Neural progenitor cell (in vitro differentiated cells): ENCODE data around the gene TDRD10.

Source experiments
- CTCF ChIP-seq: fragments of 200-600 bp; sonication (generic); IDR thresholded peaks from 2 replicates; pipeline ENCODE4 v1.5.1; 2017; ENCODE audit warnings: antibody characterized with exemption, mild to moderate bottlenecking
- EZH2 ChIP-seq: fragments of 200-600 bp; sonication (generic); IDR thresholded peaks from 2 replicates; pipeline ENCODE4 v1.6.1; 2017; ENCODE audit warnings: antibody characterized with exemption, mild to moderate bottlenecking, moderate library complexity

- no peak for TF ChIP-seq CTCF
- no peak for TF ChIP-seq EZH2
Measured at GRCh38 chr1:154495496-154496273, 6.3 kb upstream of the TDRD10 start.
